Testis (tissue), 3 donors: Measurements from ENCODE around the gene PRDM8. TPM values are rescaled to one million over a fixed set of nuclear protein-coding genes. Genes with fewer than 3 reads are reported as not detected.

Experiments used
- DNase-seq: peaks from one replicate; pipeline ENCODE4 v3.0.0-alpha.2; 2019
- H3K27ac ChIP-seq, 2 donors: fragments of 200-600 bp; sonication (generic); one replicate each; pipeline ENCODE4 v1.5.1; 2019
- H3K27me3 ChIP-seq: fragments of 200-600 bp; sonication (generic); one replicate; pipeline ENCODE4 v1.5.1; 2019
- H3K36me3 ChIP-seq: fragments of 200-600 bp; sonication (generic); one replicate; pipeline ENCODE4 v1.5.1; 2017; ENCODE audit warnings: low read depth; ENCODE audit errors: missing control alignments
- H3K4me1 ChIP-seq: fragments of 200-600 bp; sonication (generic); one replicate; pipeline ENCODE4 v1.5.1; 2019
- H3K4me3 ChIP-seq, 2 donors: fragments of 200-600 bp; sonication (generic); one replicate each; pipeline ENCODE4 v1.5.1; 2017 to 2019
- H3K9me3 ChIP-seq: fragments of 200-600 bp; sonication (generic); one replicate; pipeline ENCODE4 v1.5.1; 2017
- POLR2A ChIP-seq: fragments of 450-650 bp; IDR thresholded peaks from one replicate; pipeline ENCODE4 v1.6.1; 2017; ENCODE audit warnings: antibody characterized with exemption, mild to moderate bottlenecking, moderate library complexity
- WGBS, 2 donors: methylation state at CpG; one replicate each; pipeline ENCODE4 v1.1.5; 2018; 5-methylcytosine and 5-hydroxymethylcytosine counted together
- intact Hi-C: fragments of 100-400 bp; cut with DNase I; formaldehyde crosslinking; loops from one replicate; pipeline ENCODE4 v1.15.1; 2023; ENCODE audit warnings: low total_unique reads
- polyA plus RNA-seq: library from polyadenylated mRNA; stranded (reverse); fragments of 350-450 nt; fragmentation: Illumina TruSeq; extraction: RNeasy Lipid Tissue Mini Kit (QIAGEN cat#74804); gene quantifications from one replicate; pipeline ENCODE4 v1.2.3, GENCODE V29; 2014; ENCODE audit warnings: low read depth, low replicate concordance; ENCODE audit not compliant: insufficient read depth
- total RNA-seq, 2 donors: library from RNA; depleted of rRNA; stranded (reverse); fragments of >200 nt; gene quantifications; one replicate each; pipeline ENCODE4 v1.2.3, GENCODE V29; 2016
- TF ChIP-seq, protein P1 (sequence below), 3 experiments: fragments of 450-650 bp in 2 of 3; fragments of 200-600 bp in 1 of 3; sonication (generic) in 1 of 3; IDR thresholded peaks; one replicate each; pipeline ENCODE4 v1.5.1; 2016 to 2019; ENCODE audit warnings: antibody characterized with exemption in 3 of 3, mild to moderate bottlenecking in 2 of 3, moderate library complexity in 1 of 3

The PRDM8 gene
- total and polyA plus RNA-seq, 3 donors from 2014 or later: 1.1 to 4.3 (median 3.9) TPM

DNA sequence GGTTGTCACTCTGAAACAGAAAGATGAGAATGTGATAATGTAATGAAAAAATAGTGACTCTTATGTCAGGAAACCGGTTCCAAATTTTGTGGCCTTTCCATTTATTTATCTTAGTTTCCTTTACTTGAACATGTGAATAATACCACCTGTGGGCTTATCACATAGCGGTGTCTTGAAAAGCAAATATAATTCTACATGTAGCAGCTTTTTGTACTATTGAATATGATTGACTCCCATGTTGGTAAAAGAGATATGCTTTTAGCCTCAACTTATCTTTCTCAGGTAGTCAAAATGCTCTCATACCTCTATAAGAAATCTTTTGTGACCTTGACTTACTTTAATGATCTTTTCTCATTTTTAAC, 12.0 kb downstream of the PRDM8 start:
- no peak for DNase-seq
- no peaks in the 10 kb centered on the region for H3K36me3 ChIP-seq
- no peaks in the 10 kb centered on the region for H3K27me3 ChIP-seq
- no peak overlapping the region for H3K4me3 ChIP-seq
- no peak overlapping the region for H3K27ac ChIP-seq
- H3K9me3 ChIP-seq: no peaks in the 10 kb centered on the region
- 83 to 87% methylated on average over 2 of the region's 2 CpGs for WGBS, 2 donors
- TF ChIP-seq, protein P1, sequence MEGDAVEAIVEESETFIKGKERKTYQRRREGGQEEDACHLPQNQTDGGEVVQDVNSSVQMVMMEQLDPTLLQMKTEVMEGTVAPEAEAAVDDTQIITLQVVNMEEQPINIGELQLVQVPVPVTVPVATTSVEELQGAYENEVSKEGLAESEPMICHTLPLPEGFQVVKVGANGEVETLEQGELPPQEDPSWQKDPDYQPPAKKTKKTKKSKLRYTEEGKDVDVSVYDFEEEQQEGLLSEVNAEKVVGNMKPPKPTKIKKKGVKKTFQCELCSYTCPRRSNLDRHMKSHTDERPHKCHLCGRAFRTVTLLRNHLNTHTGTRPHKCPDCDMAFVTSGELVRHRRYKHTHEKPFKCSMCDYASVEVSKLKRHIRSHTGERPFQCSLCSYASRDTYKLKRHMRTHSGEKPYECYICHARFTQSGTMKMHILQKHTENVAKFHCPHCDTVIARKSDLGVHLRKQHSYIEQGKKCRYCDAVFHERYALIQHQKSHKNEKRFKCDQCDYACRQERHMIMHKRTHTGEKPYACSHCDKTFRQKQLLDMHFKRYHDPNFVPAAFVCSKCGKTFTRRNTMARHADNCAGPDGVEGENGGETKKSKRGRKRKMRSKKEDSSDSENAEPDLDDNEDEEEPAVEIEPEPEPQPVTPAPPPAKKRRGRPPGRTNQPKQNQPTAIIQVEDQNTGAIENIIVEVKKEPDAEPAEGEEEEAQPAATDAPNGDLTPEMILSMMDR (IDR thresholded peaks at IDR 0.05): no peak
- no peak for TF ChIP-seq POLR2A
- intact Hi-C loops: no loop called here
- no peaks in the 10 kb centered on the region for H3K4me1 ChIP-seq

DNA sequence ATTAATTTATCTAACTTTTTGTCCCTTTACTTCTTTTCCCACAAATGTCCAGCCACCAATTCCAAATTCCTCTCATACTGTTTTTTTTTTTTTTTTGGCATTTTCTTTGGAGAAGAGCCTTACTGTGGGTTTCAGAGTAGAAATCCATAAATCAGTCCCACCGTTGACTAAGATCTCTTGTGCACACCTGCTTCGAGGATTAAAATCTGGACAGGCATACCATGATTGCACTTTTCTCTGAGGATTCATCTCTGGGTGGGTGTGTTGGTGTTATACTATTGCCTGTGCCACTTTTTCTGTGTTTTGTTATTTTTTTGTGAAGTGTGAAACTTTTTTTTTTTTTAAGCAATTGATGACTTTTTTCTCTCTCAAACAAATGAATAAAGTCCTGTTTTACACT, 13.2 kb downstream of the PRDM8 start:
- no peaks in the 10 kb centered on the region for H3K9me3 ChIP-seq
- DNase-seq: no peak
- H3K4me1 ChIP-seq: no peaks in the 10 kb centered on the region
- 61 to 66% methylated on average over 2 of the region's 2 CpGs for WGBS, 2 donors
- H3K36me3 ChIP-seq: no peaks in the 10 kb centered on the region
- no peaks in the 10 kb centered on the region for H3K27me3 ChIP-seq
- H3K27ac ChIP-seq: no peak overlapping the region
- intact Hi-C loops: no loop called here
- no peak for TF ChIP-seq POLR2A
- TF ChIP-seq, protein P1 (IDR thresholded peaks at IDR 0.05): no peak
- no peak overlapping the region for H3K4me3 ChIP-seq

DNA sequence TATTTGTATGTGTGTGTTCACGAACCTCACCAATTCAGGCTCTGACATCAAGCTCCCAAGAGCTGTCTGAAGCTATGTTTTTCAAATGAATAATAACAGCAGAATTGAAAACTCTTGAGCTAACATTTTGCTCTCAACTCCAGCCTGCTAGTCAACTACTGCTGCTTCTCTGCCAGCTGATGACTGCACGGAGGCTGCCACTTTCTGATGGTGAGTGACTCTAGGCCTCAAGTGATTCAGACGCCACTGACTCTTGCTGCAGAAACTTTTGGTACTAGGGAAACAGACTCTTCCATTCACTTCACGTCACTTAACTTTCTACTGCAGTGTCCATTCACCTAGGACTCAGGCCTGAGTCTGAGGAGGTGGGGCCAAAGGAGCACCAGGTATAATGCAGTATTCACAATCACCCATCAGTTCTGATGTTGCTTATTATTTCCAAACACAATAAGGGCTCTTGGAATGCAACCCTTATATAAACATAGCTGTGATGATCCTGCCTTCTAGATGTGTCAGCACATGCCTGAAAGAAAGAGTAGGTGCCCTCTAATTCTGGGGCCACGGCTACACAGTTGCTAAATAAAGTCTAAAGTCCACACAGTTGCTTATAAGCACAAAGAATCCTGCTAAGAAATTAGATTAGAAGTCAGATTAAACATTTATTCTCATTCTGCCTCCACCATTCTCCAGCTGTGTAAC, 16.0 kb downstream of the PRDM8 start:
- Histone ChIP-seq H3K36me3 (no peaks in the 10 kb centered on the region), H3K9me3 (no peaks in the 10 kb centered on the region), H3K27ac (no peak overlapping the region), H3K27me3 (no peaks in the 10 kb centered on the region), H3K4me3 (no peak overlapping the region), H3K4me1 (no peaks in the 10 kb centered on the region)
- 87% methylated on average over 5 of the region's 5 CpGs for WGBS, 2 donors
- no peak for TF ChIP-seq POLR2A
- TF ChIP-seq, protein P1 (IDR thresholded peaks at IDR 0.05): no peak
- intact Hi-C loops: no loop called here
- DNase-seq: no peak

DNA sequence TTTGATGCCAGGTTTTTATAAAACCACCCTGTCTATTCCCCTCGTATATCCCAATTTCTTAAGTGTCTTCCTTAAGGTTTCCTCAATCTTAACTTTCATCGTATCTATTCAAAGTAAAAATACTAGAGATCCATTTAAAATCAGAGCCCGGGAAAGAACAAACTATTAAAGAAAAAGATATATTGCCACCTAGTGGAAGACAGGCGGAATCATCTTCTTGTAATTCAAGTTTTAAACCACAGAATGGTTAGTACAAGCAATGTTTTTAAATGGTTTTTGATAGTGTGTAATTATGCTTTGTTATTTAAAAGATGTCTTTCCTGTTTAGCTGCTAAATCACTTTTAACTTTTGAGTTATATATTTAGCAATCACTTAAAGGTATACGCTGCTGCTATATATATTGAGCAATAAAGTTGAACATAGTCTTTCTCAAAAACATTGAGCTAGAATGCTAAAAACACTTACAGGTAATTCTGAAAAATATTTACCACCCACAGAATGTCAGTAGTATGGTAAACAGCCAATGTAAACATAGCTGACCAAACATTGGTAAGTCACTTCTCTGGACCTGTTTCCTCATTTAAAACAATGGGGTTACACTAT, 18.2 kb downstream of the PRDM8 start:
- no peak for DNase-seq
- Histone ChIP-seq H3K4me1 (no peaks in the 10 kb centered on the region), H3K27me3 (no peaks in the 10 kb centered on the region), H3K27ac (no peak overlapping the region), H3K36me3 (no peaks in the 10 kb centered on the region), H3K4me3 (no peak overlapping the region), H3K9me3 (no peaks in the 10 kb centered on the region)
- WGBS, 2 donors: 21 to 33% methylated on average over 5 of the region's 5 CpGs
- intact Hi-C loops: no loop called here
- no peak for TF ChIP-seq POLR2A
- TF ChIP-seq, protein P1 (IDR thresholded peaks at IDR 0.05): peak in 2 of 3 experiments; percentile 56 to 78
